MM.1S (cell line): ENCODE data around the gene NME3.

Experiments used
- DNase-seq: peaks from one replicate; pipeline ENCODE4 v3.0.0-alpha.2; 2015
- H2AFZ ChIP-seq: fragments of 300-600 bp; sonication (generic); 2 replicates; pipeline ENCODE4 v1.6.0; 2016; ENCODE audit warnings: antibody characterized with exemption, low read length
- H3F3A ChIP-seq: fragments of 300-600 bp; sonication (generic); 2 replicates; pipeline ENCODE4 v1.6.1; 2016; ENCODE audit warnings: mild to moderate bottlenecking, antibody characterized with exemption, low read length, moderate library complexity, mixed read lengths; ENCODE audit not compliant: insufficient read depth
- H3K27ac ChIP-seq: fragments of 300-600 bp; sonication (generic); 2 replicates; pipeline ENCODE4 v1.5.1; 2016; ENCODE audit warnings: mild to moderate bottlenecking, low read length
- H3K27me3 ChIP-seq: fragments of 300-600 bp; sonication (generic); replicated peaks from 2 replicates; pipeline ENCODE4 v1.6.0; 2016; ENCODE audit warnings: low read length; ENCODE audit not compliant: insufficient read depth
- H3K36me3 ChIP-seq: fragments of 300-600 bp; sonication (generic); replicated peaks from 2 replicates; pipeline ENCODE4 v1.6.1; 2016; ENCODE audit warnings: mild to moderate bottlenecking, low read length, mixed read lengths; ENCODE audit not compliant: insufficient read depth
- H3K4me1 ChIP-seq: fragments of 300-600 bp; sonication (generic); 2 replicates; pipeline ENCODE4 v1.6.1; 2016; ENCODE audit warnings: low read length, mixed read lengths
- H3K4me2 ChIP-seq: fragments of 300-600 bp; sonication (generic); 2 replicates; pipeline ENCODE4 v1.6.0; 2016; ENCODE audit warnings: low read depth, low read length
- H3K4me3 ChIP-seq: fragments of 300-600 bp; sonication (generic); 2 replicates; pipeline ENCODE4 v1.5.1; 2016; ENCODE audit warnings: low read length, mixed read lengths
- H3K79me2 ChIP-seq: fragments of 300-600 bp; sonication (generic); 2 replicates; pipeline ENCODE4 v1.6.1; 2016; ENCODE audit warnings: mixed run types, low read length, mixed read lengths
- H3K9ac ChIP-seq: fragments of 300-600 bp; sonication (generic); 2 replicates; pipeline ENCODE4 v1.6.1; 2016; ENCODE audit warnings: low read length, mixed read lengths
- H3K9me2 ChIP-seq: fragments of 300-600 bp; sonication (generic); replicated peaks from 2 replicates; pipeline ENCODE4 v1.6.1; 2016; ENCODE audit warnings: mild to moderate bottlenecking, low read length, mixed read lengths; ENCODE audit not compliant: insufficient read depth
- H3K9me3 ChIP-seq: fragments of 300-600 bp; sonication (generic); replicated peaks from 2 replicates; pipeline ENCODE4 v1.6.1; 2016; ENCODE audit warnings: mild to moderate bottlenecking, low read length, mixed read lengths; ENCODE audit not compliant: insufficient read depth
- H4K20me1 ChIP-seq: fragments of 300-600 bp; sonication (generic); 2 replicates; pipeline ENCODE4 v1.6.1; 2016; ENCODE audit warnings: mild to moderate bottlenecking, low read length, moderate library complexity, mixed read lengths; ENCODE audit not compliant: insufficient read depth
- CTCF ChIP-seq: fragments of 300-600 bp; sonication (generic); IDR thresholded peaks from 2 replicates; pipeline ENCODE4 v1.5.1; 2016; ENCODE audit warnings: antibody characterized with exemption, low read length, mixed read lengths
- EZH2 ChIP-seq: fragments of 300-600 bp; sonication (generic); optimal IDR thresholded peaks from 2 replicates; pipeline ENCODE3; 2017; ENCODE audit warnings: low read depth, mild to moderate bottlenecking, antibody characterized with exemption, low read length, mixed read lengths
- EZH2phosphoT487 ChIP-seq: fragments of 300-600 bp; sonication (generic); IDR thresholded peaks from 2 replicates; pipeline ENCODE4 v1.6.1; 2018; ENCODE audit warnings: antibody characterized with exemption, low read length

Gene NME3

GRCh38 chr16:1774448-1774780 is 3.1 kb upstream of the NME3 start:
- Histone ChIP-seq H2AFZ (no peak overlapping the region), H4K20me1 (no peaks in the 10 kb centered on the region), H3F3A (peaks cover 13% of the 10 kb centered on the region), H3K9me2 (no peaks in the 10 kb centered on the region), H3K4me1 (0 out of 2 replicates have a peak, but pooled peaks cover 3% of the 10 kb centered on the region), H3K9ac (peak overlapping the region; percentile 98; the same call in 1 of the 2 replicates), H3K36me3 (no peaks in the 10 kb centered on the region), H3K79me2 (peaks cover 48% of the 10 kb centered on the region), H3K27me3 (no peaks in the 10 kb centered on the region), H3K4me3 (peak overlapping the region; percentile 96), H3K9me3 (no peaks in the 10 kb centered on the region), H3K27ac (no peak overlapping the region), H3K4me2 (peak overlapping the region; percentile 94; the same call in 1 of the 2 replicates)
- TF ChIP-seq EZH2: no peak
- TF ChIP-seq CTCF: no peak
- no peak for TF ChIP-seq EZH2phosphoT487
- DNase-seq: no peak

- Histone ChIP-seq H3K9ac (peak overlapping the region; percentile 98), H3K4me1 (0 out of 2 replicates have a peak, but pooled peaks cover 3% of the 10 kb centered on the region), H2AFZ (peak overlapping the region; percentile 81), H4K20me1 (no peaks in the 10 kb centered on the region), H3K9me3 (no peaks in the 10 kb centered on the region), H3K4me2 (peak overlapping the region; percentile 94), H3K4me3 (peak overlapping the region; percentile 96), H3F3A (peaks cover 13% of the 10 kb centered on the region), H3K27me3 (no peaks in the 10 kb centered on the region), H3K9me2 (no peaks in the 10 kb centered on the region), H3K79me2 (peaks cover 45% of the 10 kb centered on the region), H3K36me3 (no peaks in the 10 kb centered on the region), H3K27ac (peak overlapping the region; percentile 90; the same call in 1 of the 2 replicates)
- no peak for TF ChIP-seq CTCF
- no peak for TF ChIP-seq EZH2
- TF ChIP-seq EZH2phosphoT487: no peak
- no peak for DNase-seq
Observed at GRCh38 chr16:1773703-1774447, 2.5 kb upstream of the NME3 start.

GRCh38 chr16:1772908-1773702 is 1.8 kb upstream of the NME3 start, which contains the start of gene MRPS34:
MRPS34 (minus strand) TSS chr16:1773134; CDS start chr16:1773119, 15 bp downstream.
- peak within 1 kb of the TSS; percentile 96 for H3K4me3 ChIP-seq
- no peaks in the 10 kb centered on the region for H3K27me3 ChIP-seq
- H3K4me2 ChIP-seq: peak within 1 kb of the TSS; percentile 94
- no peaks in the 10 kb centered on the region for H3K36me3 ChIP-seq
- no peaks in the 10 kb centered on the region for H4K20me1 ChIP-seq
- no peaks in the 10 kb centered on the region for H3K9me2 ChIP-seq
- H3K4me1 ChIP-seq: 0 out of 2 replicates have a peak, but pooled peaks cover 3% of the 10 kb centered on the region
- DNase-seq: peak; percentile 88
- H3K27ac ChIP-seq: peak within 1 kb of the TSS; percentile 90
- peaks cover 13% of the 10 kb centered on the region for H3F3A ChIP-seq
- H3K9me3 ChIP-seq: no peaks in the 10 kb centered on the region
- peak within 1 kb of the TSS; percentile 98 for H3K9ac ChIP-seq
- peak within 1 kb of the TSS; percentile 81 for H2AFZ ChIP-seq
- TF ChIP-seq EZH2phosphoT487 (no peak), CTCF (peak; percentile 75), EZH2 (no peak)
- peaks cover 45% of the 10 kb centered on the region for H3K79me2 ChIP-seq
